Subcutaneous adipose tissue (tissue), 4 donors: Measurements from ENCODE around the gene JAZF1. TPM values are rescaled to one million over a fixed set of nuclear protein-coding genes. Genes with fewer than 3 reads are reported as not detected.

Experiments
- CTCF ChIP-seq: fragments of 450-650 bp; IDR thresholded peaks from one replicate; pipeline ENCODE4 v1.5.1; 2016; ENCODE audit warnings: low read depth, mild to moderate bottlenecking, control low read depth, antibody characterized with exemption, moderate library complexity
- total RNA-seq, 4 donors: library from RNA; depleted of rRNA; stranded (reverse); fragments of >200 nt; gene quantifications; one replicate each; pipeline ENCODE4 v1.1.0, GENCODE V29; 2016

Gene JAZF1
- total RNA-seq, 4 donors from 2014 or later = 12.6 to 35.9 (median 23.2) TPM

DNA sequence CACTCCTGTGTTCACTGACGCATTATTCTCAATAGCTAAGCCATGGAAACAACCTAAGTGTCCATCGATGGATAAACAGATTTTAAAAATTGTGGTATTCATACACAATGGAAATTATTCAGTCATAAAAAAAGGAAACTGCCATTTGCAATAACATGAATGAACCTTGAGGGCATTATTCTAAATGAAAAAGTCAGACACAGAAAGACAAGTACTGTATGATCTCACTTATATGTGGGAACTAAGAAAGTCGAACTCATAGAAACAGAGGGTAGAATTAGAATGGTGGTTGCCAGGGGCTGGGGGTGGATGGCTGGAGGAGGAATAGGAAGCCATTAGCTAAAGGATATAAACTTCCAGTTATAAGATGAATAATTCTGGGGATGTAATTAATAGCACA lies 71.8 kb downstream of the JAZF1 start:
- TF ChIP-seq CTCF = no peak

DNA sequence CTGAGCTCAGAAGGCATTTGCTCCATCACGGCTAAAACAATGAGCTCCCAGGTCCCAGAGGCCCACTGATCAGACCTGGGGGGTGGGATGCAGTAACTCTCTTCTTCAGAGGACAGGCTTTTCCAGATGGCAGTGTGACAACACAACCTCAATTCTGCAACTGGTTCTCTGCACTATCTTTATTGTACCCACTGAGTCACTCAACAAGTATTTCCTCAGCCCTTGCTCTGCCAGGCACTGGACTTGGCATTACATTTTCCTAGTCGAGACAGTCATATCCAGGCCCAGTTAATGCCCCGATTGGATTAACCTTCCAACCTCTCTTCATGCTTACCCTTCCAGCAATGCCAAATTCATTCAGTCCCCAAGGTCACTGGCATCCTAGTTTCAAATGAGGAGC lies 72.6 kb downstream of the JAZF1 start:
- no peak for TF ChIP-seq CTCF

- no peak for TF ChIP-seq CTCF
Measured at GRCh38 chr7:28106321-28106829, 74.2 kb downstream of the JAZF1 start.

- no peak for TF ChIP-seq CTCF
Measured at GRCh38 chr7:28105234-28105633, 75.4 kb downstream of the JAZF1 start.

DNA sequence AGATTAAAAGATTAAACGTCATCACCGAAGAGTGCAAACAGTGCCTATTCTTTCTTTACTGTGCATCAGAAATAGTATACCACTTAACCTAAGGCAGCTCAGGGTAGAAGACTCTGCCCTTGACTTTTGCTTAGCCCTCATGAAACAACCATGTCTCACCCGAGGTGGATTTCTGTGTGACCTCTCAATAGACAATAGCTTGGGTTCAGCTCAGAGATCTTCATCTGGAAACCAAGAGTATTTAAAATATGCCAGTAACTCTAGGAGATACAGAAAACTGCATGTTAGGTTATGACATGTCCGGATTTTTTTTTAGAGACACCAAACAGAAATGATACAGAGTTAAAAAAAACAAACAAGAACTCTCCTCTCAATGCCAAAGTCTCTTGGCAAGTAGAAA lies 75.8 kb downstream of the JAZF1 start:
- no peak for TF ChIP-seq CTCF

DNA sequence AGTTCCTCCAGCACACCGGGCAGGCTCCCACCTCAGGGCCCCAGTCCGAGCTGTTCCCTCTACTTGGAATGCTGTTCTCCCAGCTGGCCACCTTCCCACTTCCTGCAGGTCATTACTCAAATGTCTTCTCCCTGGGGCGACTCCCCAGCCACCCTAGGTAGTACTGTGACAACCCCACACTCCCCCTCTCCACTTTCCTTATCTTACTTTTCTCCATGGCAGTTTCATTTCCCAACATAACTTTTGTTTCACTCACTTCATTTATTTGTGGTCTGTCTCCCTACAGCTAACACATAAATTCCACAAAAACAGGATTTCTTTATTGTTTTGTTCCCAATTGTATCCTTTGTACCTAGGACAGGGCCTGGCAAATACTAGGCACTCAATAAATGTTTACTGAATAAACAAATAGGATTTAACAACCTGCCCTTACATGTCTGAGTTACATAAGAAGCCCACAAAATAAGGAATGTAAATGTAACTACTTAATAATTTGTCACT lies 76.5 kb downstream of the JAZF1 start:
- no peak for TF ChIP-seq CTCF

GRCh38 chr7:28102797-28103196 lies 77.8 kb downstream of the JAZF1 start:
- TF ChIP-seq CTCF = no peak
